Activated CD4-positive, alpha-beta T cell treated with anti-CD3 and anti-CD28 coated beads, Interleukin-2, amount 50 U/mL, for 24 hours (primary cell): ENCODE measurements around the gene FGD3.

Source experiments
- DNase-seq, 2 donors: peaks; one replicate each; pipeline ENCODE4 v3.0.0-alpha.2; 2020; ENCODE audit warnings: low read depth in 1 of 2, low spot score in 1 of 2

The FGD3 gene

GRCh38 chr9:93030642-93031628, 83.6 kb downstream of the FGD3 start:
- no peak for DNase-seq

- DNase-seq = no peak
Measured at GRCh38 chr9:93031629-93032430, 84.5 kb downstream of the FGD3 start.

GRCh38 chr9:93032545-93032944, 85.2 kb downstream of the FGD3 start:
- DNase-seq = no peak

GRCh38 chr9:93033531-93033930, 86.2 kb downstream of the FGD3 start:
- no peak for DNase-seq

- no peak for DNase-seq
Measured at GRCh38 chr9:93035106-93035660, 87.9 kb downstream of the FGD3 start.

GRCh38 chr9:93035821-93036351, 88.6 kb downstream of the FGD3 start:
- no peak for DNase-seq

GRCh38 chr9:93036887-93037475, 89.7 kb downstream of the FGD3 start:
- DNase-seq = no peak

GRCh38 chr9:93037476-93037971, 90.2 kb downstream of the FGD3 start:
- DNase-seq = no peak

- DNase-seq = no peak
Measured at GRCh38 chr9:93038918-93039317, 91.6 kb downstream of the FGD3 start.

GRCh38 chr9:93039456-93039855, 92.1 kb downstream of the FGD3 start:
- no peak for DNase-seq

- no peak for DNase-seq
Measured at GRCh38 chr9:93039976-93040375, 92.7 kb downstream of the FGD3 start.

GRCh38 chr9:93040409-93040808, 93.1 kb downstream of the FGD3 start:
- no peak for DNase-seq

- no peak for DNase-seq
Measured at GRCh38 chr9:93041108-93041802, 93.9 kb downstream of the FGD3 start.

- DNase-seq = no peak
Measured at GRCh38 chr9:93043122-93043521, 95.8 kb downstream of the FGD3 start.

GRCh38 chr9:93045521-93045920, 98.2 kb downstream of the FGD3 start:
- DNase-seq = no peak

GRCh38 chr9:93048566-93049448, 101.5 kb downstream of the FGD3 start:
- no peak for DNase-seq

- no peak for DNase-seq
Measured at GRCh38 chr9:93049491-93049890, 102.2 kb downstream of the FGD3 start.

- DNase-seq = no peak
Measured at GRCh38 chr9:93050231-93050630, 102.9 kb downstream of the FGD3 start.

GRCh38 chr9:93051680-93052089, 104.4 kb downstream of the FGD3 start:
- no peak for DNase-seq
